ENCODE data around the gene PPP6R2.

GRCh38 chr22:50298266-50298637, 44.9 kb upstream of the PPP6R2 start:
- no peak for TF ChIP-seq POLR2A (IDR thresholded peaks at IDR 0.05; ENCODE audit: low read depth, low read length)
- TF ChIP-seq CTCF (conservative IDR thresholded peaks at IDR 0.05; ENCODE audit: low read depth, low read length) = no peak
- no peak for TF ChIP-seq BHLHE40 (IDR thresholded peaks at IDR 0.05; ENCODE audit: low read depth, low read length)
